ENCODE data around the gene SRCAP.

DNA sequence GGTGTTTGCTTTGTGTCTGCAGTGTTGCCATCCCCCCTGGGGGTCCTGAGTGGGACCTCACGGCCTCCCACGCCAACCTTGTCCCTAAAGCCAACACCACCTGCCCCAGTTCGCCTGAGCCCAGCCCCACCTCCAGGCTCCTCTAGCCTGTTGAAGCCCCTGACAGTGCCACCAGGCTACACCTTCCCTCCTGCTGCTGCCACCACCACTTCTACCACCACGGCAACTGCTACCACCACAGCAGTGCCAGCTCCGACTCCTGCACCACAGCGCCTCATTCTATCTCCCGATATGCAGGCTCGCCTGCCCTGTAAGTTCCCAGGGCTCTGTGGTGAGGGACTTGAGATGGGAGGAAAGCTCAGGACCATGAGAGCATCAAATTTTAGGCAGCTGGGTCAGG, 22.2 kb downstream of the SRCAP start:
- TF ChIP-seq, protein P1, sequence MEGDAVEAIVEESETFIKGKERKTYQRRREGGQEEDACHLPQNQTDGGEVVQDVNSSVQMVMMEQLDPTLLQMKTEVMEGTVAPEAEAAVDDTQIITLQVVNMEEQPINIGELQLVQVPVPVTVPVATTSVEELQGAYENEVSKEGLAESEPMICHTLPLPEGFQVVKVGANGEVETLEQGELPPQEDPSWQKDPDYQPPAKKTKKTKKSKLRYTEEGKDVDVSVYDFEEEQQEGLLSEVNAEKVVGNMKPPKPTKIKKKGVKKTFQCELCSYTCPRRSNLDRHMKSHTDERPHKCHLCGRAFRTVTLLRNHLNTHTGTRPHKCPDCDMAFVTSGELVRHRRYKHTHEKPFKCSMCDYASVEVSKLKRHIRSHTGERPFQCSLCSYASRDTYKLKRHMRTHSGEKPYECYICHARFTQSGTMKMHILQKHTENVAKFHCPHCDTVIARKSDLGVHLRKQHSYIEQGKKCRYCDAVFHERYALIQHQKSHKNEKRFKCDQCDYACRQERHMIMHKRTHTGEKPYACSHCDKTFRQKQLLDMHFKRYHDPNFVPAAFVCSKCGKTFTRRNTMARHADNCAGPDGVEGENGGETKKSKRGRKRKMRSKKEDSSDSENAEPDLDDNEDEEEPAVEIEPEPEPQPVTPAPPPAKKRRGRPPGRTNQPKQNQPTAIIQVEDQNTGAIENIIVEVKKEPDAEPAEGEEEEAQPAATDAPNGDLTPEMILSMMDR (IDR thresholded peaks at IDR 0.05; ENCODE audit: poor library complexity): no peak
- TF ChIP-seq EZH2 (IDR thresholded peaks at IDR 0.05; ENCODE audit: borderline replicate concordance) (no peak), EZH2phosphoT487 (IDR thresholded peaks at IDR 0.05; ENCODE audit: low read depth, severe bottlenecking, unreplicated experiment) (no peak)

All from hepatocyte (in vitro differentiated cells).